Endothelial cell of umbilical vein (primary cell): ENCODE measurements around the gene CSGALNACT2. TPM values are rescaled to one million over a fixed set of nuclear protein-coding genes. Genes with fewer than 3 reads are reported as not detected.

ENCODE experiments used
- BruUV-seq: library from RNA; stranded (reverse); fragments of 400-500 nt; replicated peaks from 2 replicates; lab custom pipeline; 2021; lab: Mats Ljungman, UMichigan
- CTCF ChIA-PET: fragments of 300-600, 350-600 bp; sonication (Branson Sonifier 250); formaldehyde crosslinking; loops from one replicate; lab custom pipeline; 2021; ENCODE audit warnings: antibody characterized with exemption, inconsistent platforms; lab: Charles Lee
- POLR2A ChIA-PET: fragments of 300-600, 350-600 bp; sonication (Branson Sonifier 250); formaldehyde crosslinking; loops from one replicate; lab custom pipeline; 2021; ENCODE audit warnings: antibody characterized with exemption, inconsistent platforms; lab: Charles Lee
- DNase-seq: peaks from one replicate; pipeline ENCODE4 v3.0.0-alpha.2; 2011; ENCODE audit warnings: low read depth, low spot score
- FAIRE-seq: peaks from 2 replicates; lab custom pipeline; 2011; peaks lifted over from hg19 to GRCh38; lab: Jason Lieb, UNC
- H2AFZ ChIP-seq: 2 replicates; pipeline ENCODE4 v1.6.0; 2012; ENCODE audit warnings: low read depth, low read length, control low read depth, inconsistent platforms
- H3K27ac ChIP-seq: 2 replicates; pipeline ENCODE4 v1.5.1; 2011; ENCODE audit warnings: low read depth, mild to moderate bottlenecking, control low read depth, low read length, moderate library complexity; ENCODE audit not compliant: insufficient read depth
- H3K27me3 ChIP-seq, 2 experiments: 2 replicates each; pipeline versions ENCODE4 v1.6.0 to v1.6.1; 2011; ENCODE audit warnings: low read length in 2 of 2, mixed read lengths in 1 of 2; ENCODE audit not compliant: control insufficient read depth in 2 of 2, insufficient read depth in 2 of 2
- H3K36me3 ChIP-seq, 2 experiments: 2 replicates in 1 of 2; 3 replicates in 1 of 2; pipeline ENCODE4 v1.5.1; 2011; ENCODE audit warnings: low read length in 2 of 2, mild to moderate bottlenecking in 1 of 2, moderate library complexity in 1 of 2; ENCODE audit not compliant: control insufficient read depth in 2 of 2, insufficient read depth in 2 of 2; ENCODE audit errors: extremely low read depth in 1 of 2
- H3K4me1 ChIP-seq: 3 replicates; pipeline ENCODE4 v1.5.1; 2011; ENCODE audit warnings: mild to moderate bottlenecking, low read length; ENCODE audit not compliant: control insufficient read depth, insufficient read depth; ENCODE audit errors: extremely low read depth
- H3K4me2 ChIP-seq: 2 replicates; pipeline ENCODE4 v1.6.1; 2011; ENCODE audit warnings: low read length, control low read depth, mixed read lengths; ENCODE audit not compliant: insufficient read depth
- H3K4me3 ChIP-seq, 3 experiments: fragments of 200-600 bp in 1 of 3; sonication (generic), shearing (Covaris generic) in 1 of 3; replicated peaks in 1 of 3; 2 replicates each; pipeline ENCODE4 v1.5.1; 2011 to 2016; ENCODE audit warnings: control low read depth in 3 of 3, low read length in 3 of 3, mild to moderate bottlenecking in 2 of 3, inconsistent platforms in 1 of 3, low read depth in 1 of 3, moderate library complexity in 1 of 3; ENCODE audit not compliant: insufficient read depth in 1 of 3
- H3K79me2 ChIP-seq: 2 replicates; pipeline ENCODE4 v1.6.0; 2012; ENCODE audit warnings: low read length, inconsistent platforms; ENCODE audit not compliant: control insufficient read depth, insufficient read depth
- H3K9ac ChIP-seq: replicated peaks from 2 replicates; pipeline ENCODE3; 2011; ENCODE audit warnings: low read length, control low read depth; ENCODE audit not compliant: insufficient read depth; ENCODE audit errors: extremely low read depth
- H3K9me1 ChIP-seq: replicated peaks from 3 replicates; pipeline ENCODE4 v1.6.0; 2011; ENCODE audit warnings: mild to moderate bottlenecking, low read length; ENCODE audit not compliant: control insufficient read depth, insufficient read depth; ENCODE audit errors: extremely low read depth
- H3K9me3 ChIP-seq: replicated peaks from 2 replicates; pipeline ENCODE4 v1.5.1; 2012; ENCODE audit warnings: low read length, inconsistent platforms; ENCODE audit not compliant: control insufficient read depth, insufficient read depth
- H4K20me1 ChIP-seq: replicated peaks from 2 replicates; pipeline ENCODE3; 2011; ENCODE audit warnings: mild to moderate bottlenecking, low read length; ENCODE audit not compliant: control insufficient read depth, insufficient read depth; ENCODE audit errors: extremely low read depth
- EZH2 ChIP-seq: IDR thresholded peaks from 2 replicates; pipeline ENCODE4 v1.6.1; 2012; ENCODE audit warnings: borderline replicate concordance, low read depth, mild to moderate bottlenecking, moderate library complexity, low read length, inconsistent platforms; ENCODE audit not compliant: severe bottlenecking
- FOS ChIP-seq: IDR thresholded peaks from 2 replicates; pipeline ENCODE4 v1.6.1; 2011; ENCODE audit warnings: mild to moderate bottlenecking, low read length, moderate library complexity, borderline replicate concordance; ENCODE audit not compliant: insufficient read depth
- GATA2 ChIP-seq: IDR thresholded peaks from 2 replicates; pipeline ENCODE4 v1.7.0; 2011; ENCODE audit warnings: low read depth, mild to moderate bottlenecking, moderate library complexity, mixed read lengths, low read length; ENCODE audit not compliant: insufficient read length, insufficient read depth
- JUN ChIP-seq: IDR thresholded peaks from 2 replicates; pipeline ENCODE4 v1.6.1; 2011; ENCODE audit warnings: borderline replicate concordance, low read depth; ENCODE audit not compliant: insufficient read length, insufficient read depth
- MAX ChIP-seq: IDR thresholded peaks from 2 replicates; pipeline ENCODE4 v1.6.1; 2011; ENCODE audit not compliant: insufficient read depth, insufficient read length
- MYC ChIP-seq: IDR thresholded peaks from one replicate; pipeline ENCODE4 v1.6.1; 2011; ENCODE audit warnings: mild to moderate bottlenecking, low read depth, low read length
- POLR2A ChIP-seq: IDR thresholded peaks from 2 replicates; pipeline ENCODE4 v1.6.1; 2012; ENCODE audit warnings: low read depth, mild to moderate bottlenecking, control low read depth, low read length
- POLR2AphosphoS5 ChIP-seq: IDR thresholded peaks from 2 replicates; pipeline ENCODE4 v1.6.1; 2012; ENCODE audit warnings: low read depth, mild to moderate bottlenecking, control low read depth, low read length, moderate library complexity; ENCODE audit not compliant: insufficient read depth
- dilution Hi-C: fragments of 300-500 bp; cut with MboI; formaldehyde crosslinking; loops from one replicate; pipeline ENCODE4 v1.15.0; 2019; ENCODE audit warnings: low sequenced_read_pairs; ENCODE audit not compliant: extremely low pct_ligation_motif_present
- intact Hi-C: fragments of 100-400 bp; cut with micrococcal nuclease; formaldehyde crosslinking; loops from one replicate; pipeline ENCODE4 v1.10.0; 2022
- polyA plus RNA-seq, 4 experiments: library from polyadenylated mRNA; depleted of rRNA in 3 of 4; stranded (reverse) in 3 of 4; unstranded in 1 of 4; fragments of >200 nt; gene quantifications; 2 replicates each; pipeline versions ENCODE4 v1.2.1 to v1.2.3, GENCODE V29; 2011 to 2012; ENCODE audit warnings: missing spikeins in 1 of 4
- total RNA-seq: library from RNA; stranded (reverse); gene quantifications from 2 replicates; pipeline ENCODE4 v1.2.3, GENCODE V29; 2021
- TF ChIP-seq, protein P1 (sequence below), 2 donors: IDR thresholded peaks; 1 replicate in 1 of 2; 2 replicates in 1 of 2; pipeline ENCODE4 v1.5.1; 2011; ENCODE audit warnings: low read length in 2 of 2, mild to moderate bottlenecking in 2 of 2, moderate library complexity in 2 of 2, control low read depth in 1 of 2, inconsistent platforms in 1 of 2, low read depth in 1 of 2; ENCODE audit not compliant: insufficient read depth in 1 of 2; ENCODE audit errors: extremely low read depth in 1 of 2

CSGALNACT2 gene
- total and polyA plus RNA-seq, 2 donors (not counting 3 experiments of a cell fraction or from before 2014, with no cell fraction given): 9.7 to 17.7 TPM

DNA sequence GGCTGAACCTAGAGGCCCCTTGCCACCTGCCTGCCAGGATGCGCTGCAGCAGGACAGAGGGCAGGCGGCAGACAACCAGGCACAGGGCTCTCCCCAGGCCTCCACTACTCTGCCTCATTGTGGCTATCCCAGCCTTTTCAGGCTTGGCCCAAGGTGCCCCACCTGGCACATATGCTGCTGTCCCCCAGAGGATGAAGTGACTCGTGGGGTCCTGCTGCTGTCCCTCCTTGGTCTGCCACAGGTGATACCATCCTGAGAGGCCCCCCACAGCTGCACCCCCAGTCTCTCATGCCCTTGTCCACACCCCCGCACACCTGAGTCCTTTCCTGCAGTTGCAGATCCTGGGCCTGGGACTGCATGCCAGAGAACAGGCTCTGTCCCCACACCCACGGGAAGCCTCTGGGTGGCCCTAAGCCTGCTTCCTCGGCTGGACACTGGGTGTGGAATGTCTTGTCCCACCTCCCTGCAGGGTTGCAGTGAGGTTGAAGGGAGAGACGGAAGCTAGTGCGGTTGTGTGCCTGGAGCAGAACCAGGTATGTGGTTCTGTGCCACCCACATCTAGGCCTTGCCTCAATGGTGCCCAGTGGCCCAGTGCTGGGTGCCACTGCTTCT lies 73.3 kb downstream of the CSGALNACT2 start:
- Histone ChIP-seq H3K9me1 (no peaks in the 10 kb centered on the region), H3K9ac (no peak overlapping the region), H3K27ac (no peak overlapping the region), H3K9me3 (no peaks in the 10 kb centered on the region), H3K4me2 (no peak overlapping the region), H3K4me3 (no peak overlapping the region), H3K4me1 (no peaks in the 10 kb centered on the region), H3K79me2 (no peaks in the 10 kb centered on the region), H2AFZ (no peak overlapping the region), H4K20me1 (no peaks in the 10 kb centered on the region), H3K27me3 (no peaks in the 10 kb centered on the region), H3K36me3 (no peaks in the 10 kb centered on the region)
- POLR2A ChIA-PET: interaction anchor here (0.5 kb wide), 1 partner anchor 8 kb away, joined by 3 read pairs; no protein-coding TSS in a partner anchor
- DNase-seq (no peak), FAIRE-seq (no peak)
- TF ChIP-seq MAX: no peak
- TF ChIP-seq, protein P1, sequence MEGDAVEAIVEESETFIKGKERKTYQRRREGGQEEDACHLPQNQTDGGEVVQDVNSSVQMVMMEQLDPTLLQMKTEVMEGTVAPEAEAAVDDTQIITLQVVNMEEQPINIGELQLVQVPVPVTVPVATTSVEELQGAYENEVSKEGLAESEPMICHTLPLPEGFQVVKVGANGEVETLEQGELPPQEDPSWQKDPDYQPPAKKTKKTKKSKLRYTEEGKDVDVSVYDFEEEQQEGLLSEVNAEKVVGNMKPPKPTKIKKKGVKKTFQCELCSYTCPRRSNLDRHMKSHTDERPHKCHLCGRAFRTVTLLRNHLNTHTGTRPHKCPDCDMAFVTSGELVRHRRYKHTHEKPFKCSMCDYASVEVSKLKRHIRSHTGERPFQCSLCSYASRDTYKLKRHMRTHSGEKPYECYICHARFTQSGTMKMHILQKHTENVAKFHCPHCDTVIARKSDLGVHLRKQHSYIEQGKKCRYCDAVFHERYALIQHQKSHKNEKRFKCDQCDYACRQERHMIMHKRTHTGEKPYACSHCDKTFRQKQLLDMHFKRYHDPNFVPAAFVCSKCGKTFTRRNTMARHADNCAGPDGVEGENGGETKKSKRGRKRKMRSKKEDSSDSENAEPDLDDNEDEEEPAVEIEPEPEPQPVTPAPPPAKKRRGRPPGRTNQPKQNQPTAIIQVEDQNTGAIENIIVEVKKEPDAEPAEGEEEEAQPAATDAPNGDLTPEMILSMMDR (IDR thresholded peaks at IDR 0.05; ENCODE audit: extremely low read depth in 1 of 2, insufficient read depth in 1 of 2, low read depth in 1 of 2, low read length in 2 of 2): no peak
- no peak for TF ChIP-seq FOS
- TF ChIP-seq POLR2A: no peak
- TF ChIP-seq MYC: no peak
- TF ChIP-seq POLR2AphosphoS5: no peak
- no peak for TF ChIP-seq EZH2
- no peak for TF ChIP-seq GATA2
- no peak for TF ChIP-seq JUN
- CTCF ChIA-PET: no interaction called here
- BruUV-seq: no TSS peak
- intact Hi-C loops (no loop called here), dilution Hi-C loops (no loop called here)
